Measurements from ENCODE around the gene MAP3K19. TPM values are rescaled to one million over a fixed set of nuclear protein-coding genes. Genes with fewer than 3 reads are reported as not detected.

MAP3K19 gene
- total RNA-seq, 1 donor, result not detected

- H3K4me3 ChIP-seq (ENCODE audit: low read depth, low read length), result no peak overlapping the region
- no peak for DNase-seq (ENCODE audit: low read depth)
- TF ChIP-seq CTCF (IDR thresholded peaks at IDR 0.05; ENCODE audit: insufficient read depth, low read length), result no peak
These were observed 19.5 kb upstream of the MAP3K19 start for GRCh38 chr2:135066710-135067109.

GRCh38 chr2:135064149-135064548 is 16.9 kb upstream of the MAP3K19 start:
- DNase-seq (ENCODE audit: low read depth), result no peak
- no peak overlapping the region for H3K4me3 ChIP-seq (ENCODE audit: low read depth, low read length)
- no peak for TF ChIP-seq CTCF (IDR thresholded peaks at IDR 0.05; ENCODE audit: insufficient read depth, low read length)

GRCh38 chr2:135063210-135063609 is 16.0 kb upstream of the MAP3K19 start:
- no peak overlapping the region for H3K4me3 ChIP-seq (ENCODE audit: low read depth, low read length)
- DNase-seq (ENCODE audit: low read depth), result peak; percentile 14
- TF ChIP-seq CTCF (IDR thresholded peaks at IDR 0.05; ENCODE audit: insufficient read depth, low read length), result no peak

GRCh38 chr2:135059577-135059976 is 12.3 kb upstream of the MAP3K19 start:
- DNase-seq (ENCODE audit: low read depth), result no peak
- no peak for TF ChIP-seq CTCF (IDR thresholded peaks at IDR 0.05; ENCODE audit: insufficient read depth, low read length)
- H3K4me3 ChIP-seq (ENCODE audit: low read depth, low read length), result no peak overlapping the region

- peak; percentile 58 for DNase-seq (ENCODE audit: low read depth)
- no peak for TF ChIP-seq CTCF (IDR thresholded peaks at IDR 0.05; ENCODE audit: insufficient read depth, low read length)
- no peak overlapping the region for H3K4me3 ChIP-seq (ENCODE audit: low read depth, low read length)
These were observed 9.5 kb upstream of the MAP3K19 start for GRCh38 chr2:135056790-135057189.

GRCh38 chr2:135055182-135055786 is 8.0 kb upstream of the MAP3K19 start:
- DNase-seq (ENCODE audit: low read depth), result peak; percentile 75
- H3K4me3 ChIP-seq (ENCODE audit: low read depth, low read length), result no peak overlapping the region
- no peak for TF ChIP-seq CTCF (IDR thresholded peaks at IDR 0.05; ENCODE audit: insufficient read depth, low read length)

GRCh38 chr2:135052997-135053474 is 5.8 kb upstream of the MAP3K19 start:
- peak; percentile 20 for DNase-seq (ENCODE audit: low read depth)
- TF ChIP-seq CTCF (IDR thresholded peaks at IDR 0.05; ENCODE audit: insufficient read depth, low read length), result no peak

More at GRCh38 chr2:135052997-135053474, 5.8 kb upstream of the MAP3K19 start:
- peak overlapping the region; percentile 98 for H3K4me3 ChIP-seq (ENCODE audit: low read depth, low read length)

All from fibroblast of the aortic adventitia (primary cell).